Measurements from ENCODE around the gene SLC25A44. TPM values are rescaled to one million over a fixed set of nuclear protein-coding genes. Genes with fewer than 3 reads are reported as not detected.

Gene SLC25A44
- total RNA-seq, 1 experiment from 2014 or later = 40.2 TPM

DNA sequence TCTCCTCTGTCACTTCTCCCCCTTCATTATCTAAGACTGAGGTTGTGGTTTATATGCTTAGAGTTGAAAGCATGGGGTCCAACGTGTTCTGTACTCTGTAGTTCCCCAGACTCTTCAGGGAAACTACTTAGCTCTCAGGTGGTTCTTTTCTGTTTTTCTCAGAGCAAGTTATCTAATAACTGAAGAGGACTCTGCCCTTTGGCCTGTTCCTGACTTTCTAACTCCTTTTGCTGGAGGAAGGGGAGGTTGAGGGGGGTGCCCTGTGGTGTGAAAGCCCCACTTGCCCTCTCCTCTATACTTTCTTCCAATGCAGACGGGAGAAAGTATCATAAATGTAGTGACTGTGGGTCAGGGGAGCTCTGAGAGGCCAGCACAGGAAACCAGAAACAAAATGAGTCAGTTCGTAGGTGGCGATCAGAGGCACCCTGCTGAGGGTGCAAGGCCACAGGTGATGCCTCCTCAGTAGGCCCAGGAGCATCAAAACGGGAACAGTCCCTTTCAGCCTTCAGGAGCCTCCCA, 5.0 kb downstream of the SLC25A44 start:
- Histone ChIP-seq H3K4ac (ENCODE audit: low read depth, low read length) (no peak overlapping the region), H3K27ac (ENCODE audit: insufficient read length, low read depth, low read length) (no peak overlapping the region), H2AK5ac (ENCODE audit: insufficient read length, low read length) (no peak overlapping the region), H3K27me3 (ENCODE audit: insufficient read depth, low read length) (no peaks in the 10 kb centered on the region), H2BK120ac (ENCODE audit: low read depth, low read length, poor library complexity, severe bottlenecking) (no peak overlapping the region), H3K23ac (ENCODE audit: insufficient read length, low read depth, low read length) (no peak overlapping the region), H3K14ac (ENCODE audit: insufficient read depth, low read length) (no peak overlapping the region), H2AFZ (ENCODE audit: low read length) (no peak overlapping the region), H3K4me1 (ENCODE audit: insufficient read depth, low read length) (0 out of 2 replicates have a peak, but pooled peaks cover 7% of the 10 kb centered on the region), H3K79me2 (ENCODE audit: insufficient read depth, low read length) (peaks cover 20% of the 10 kb centered on the region; the same call in 1 of the 2 replicates), H3K9ac (ENCODE audit: extremely low read depth, insufficient read length, low read length) (no peak overlapping the region), H3T11ph (ENCODE audit: low read length) (no peak overlapping the region), H2BK15ac (ENCODE audit: low read depth, low read length) (no peak overlapping the region), H4K91ac (ENCODE audit: insufficient read length, low read depth, low read length) (no peak overlapping the region), H3K4me2 (ENCODE audit: insufficient read depth, insufficient read length, low read length) (no peak overlapping the region), H2BK20ac (ENCODE audit: low read depth, low read length, poor library complexity, severe bottlenecking) (no peak overlapping the region), H4K20me1 (ENCODE audit: control insufficient read depth, insufficient read depth, insufficient read length) (no peaks in the 10 kb centered on the region), H3K23me2 (ENCODE audit: insufficient read length, low read depth, low read length, poor library complexity, severe bottlenecking) (peaks cover 5% of the 10 kb centered on the region), H4K5ac (ENCODE audit: insufficient read length, low read depth, low read length) (no peak overlapping the region), H2BK5ac (ENCODE audit: insufficient read length, low read length) (no peak overlapping the region), H3K18ac (ENCODE audit: insufficient read length, low read depth, low read length) (no peak overlapping the region), H4K8ac (replicated peaks; ENCODE audit: insufficient read length, low read depth, low read length) (no peak overlapping the region), H2BK12ac (ENCODE audit: insufficient read length, low read depth, low read length) (no peak overlapping the region), H3K56ac (ENCODE audit: insufficient read length, low read depth, low read length) (no peak overlapping the region), H3K9me3 (ENCODE audit: control insufficient read depth, low read depth, low read length) (no peaks in the 10 kb centered on the region), H3K79me1 (ENCODE audit: insufficient read depth, low read depth, low read length, poor library complexity, severe bottlenecking) (peaks cover 19% of the 10 kb centered on the region)
- no CpG with 5 or more reads among the region's 5 CpGs for WGBS (ENCODE audit: extremely low coverage, insufficient read length, low lambda C conversion rate)
- no peak for DNase-seq
- Mint-ChIP-seq H3K4me3 (no peak overlapping the region), H3K36me3 (ENCODE audit: insufficient read depth in 1 of 3, low read depth in 3 of 3) (peaks cover 7 to 43% (median 19%) of the 10 kb centered on the region in 3 experiments; a peak in 6 of 7 replicates), H3K4me1 (peaks cover 19 to 31% of the 10 kb centered on the region in 2 experiments), H3K9me3 (no peaks in the 10 kb centered on the region), H3K27ac (peak overlapping the region in 1 of 3 experiments; percentile 84; a peak in 2 of 7 replicates), H3K27me3 (ENCODE audit: low read depth) (no peaks in the 10 kb centered on the region)
- TF ChIP-seq, protein P1, sequence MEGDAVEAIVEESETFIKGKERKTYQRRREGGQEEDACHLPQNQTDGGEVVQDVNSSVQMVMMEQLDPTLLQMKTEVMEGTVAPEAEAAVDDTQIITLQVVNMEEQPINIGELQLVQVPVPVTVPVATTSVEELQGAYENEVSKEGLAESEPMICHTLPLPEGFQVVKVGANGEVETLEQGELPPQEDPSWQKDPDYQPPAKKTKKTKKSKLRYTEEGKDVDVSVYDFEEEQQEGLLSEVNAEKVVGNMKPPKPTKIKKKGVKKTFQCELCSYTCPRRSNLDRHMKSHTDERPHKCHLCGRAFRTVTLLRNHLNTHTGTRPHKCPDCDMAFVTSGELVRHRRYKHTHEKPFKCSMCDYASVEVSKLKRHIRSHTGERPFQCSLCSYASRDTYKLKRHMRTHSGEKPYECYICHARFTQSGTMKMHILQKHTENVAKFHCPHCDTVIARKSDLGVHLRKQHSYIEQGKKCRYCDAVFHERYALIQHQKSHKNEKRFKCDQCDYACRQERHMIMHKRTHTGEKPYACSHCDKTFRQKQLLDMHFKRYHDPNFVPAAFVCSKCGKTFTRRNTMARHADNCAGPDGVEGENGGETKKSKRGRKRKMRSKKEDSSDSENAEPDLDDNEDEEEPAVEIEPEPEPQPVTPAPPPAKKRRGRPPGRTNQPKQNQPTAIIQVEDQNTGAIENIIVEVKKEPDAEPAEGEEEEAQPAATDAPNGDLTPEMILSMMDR (conservative IDR thresholded peaks at IDR 0.05) = no peak

Data from H9 (cell line).